SK-N-MC (cell line): ENCODE results near the gene PACSIN2.

Experiments
- EZH2 ChIP-seq: fragments of 200-600 bp; sonication (generic); IDR thresholded peaks from one replicate; pipeline ENCODE4 v1.6.1; 2017; ENCODE audit warnings: antibody characterized with exemption
- POLR2AphosphoS5 ChIP-seq: IDR thresholded peaks from 2 replicates; pipeline ENCODE4 v1.6.1; 2012; ENCODE audit warnings: mild to moderate bottlenecking, low read depth, low read length, borderline replicate concordance

DNA sequence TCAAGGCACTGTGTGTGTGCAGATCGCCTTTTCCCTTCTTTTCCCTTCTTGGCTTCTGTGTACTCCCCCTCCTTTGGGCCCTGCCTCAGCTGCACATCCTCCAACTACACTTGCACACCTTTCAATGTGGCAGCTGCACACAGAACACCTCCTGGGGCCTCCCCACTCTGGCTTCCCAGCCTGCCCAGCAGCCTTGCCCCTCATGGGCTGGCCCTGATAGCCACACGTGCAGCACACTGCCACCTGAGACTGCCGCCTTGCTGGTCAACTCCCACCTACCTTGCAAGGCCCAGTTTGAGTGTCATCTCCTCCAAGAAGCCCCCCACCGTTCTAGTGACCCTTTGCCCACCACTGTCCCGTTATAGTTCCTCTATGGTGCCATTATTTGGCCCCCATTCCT lies 80.6 kb downstream of the PACSIN2 start:
- TF ChIP-seq POLR2AphosphoS5 (no peak), EZH2 (no peak)
